A673 (cell line): ENCODE measurements around the gene COL16A1. TPM values are rescaled to one million over a fixed set of nuclear protein-coding genes. Genes with fewer than 3 reads are reported as not detected.

Experiments used
- BruUV-seq: library from RNA; stranded (reverse); fragments of 400-500 nt; replicated peaks from 2 replicates; lab custom pipeline; 2021; lab: Mats Ljungman, UMichigan
- CTCF ChIA-PET: fragments of 300-600 bp; sonication (Branson Sonifier 250); formaldehyde crosslinking; loops from one replicate; lab custom pipeline; 2022; ENCODE audit warnings: antibody characterized with exemption; lab: Charles Lee
- POLR2A ChIA-PET: fragments of 300-600 bp; sonication (Branson Sonifier 250); formaldehyde crosslinking; loops from one replicate; lab custom pipeline; 2022; ENCODE audit warnings: antibody characterized with exemption; ENCODE audit not compliant: low non-redundant PET; lab: Charles Lee
- DNase-seq: peaks from one replicate; pipeline ENCODE4 v3.0.0-alpha.2; 2015; ENCODE audit warnings: low spot score
- H3K27ac ChIP-seq: fragments of 200-600 bp; sonication (generic); 2 replicates; pipeline ENCODE4 v1.5.1; 2016; ENCODE audit warnings: mixed run types, low read depth, mild to moderate bottlenecking, mixed read lengths, antibody characterized with exemption, low read length; ENCODE audit not compliant: poor library complexity, severe bottlenecking
- H3K27me3 ChIP-seq: fragments of 200-600 bp; sonication (generic); replicated peaks from 2 replicates; pipeline ENCODE4 v1.6.1; 2017; ENCODE audit warnings: mixed run types, low read depth, mild to moderate bottlenecking, mixed read lengths, antibody characterized with exemption, low read length; ENCODE audit not compliant: insufficient read depth, poor library complexity
- H3K36me3 ChIP-seq: fragments of 200-600 bp; sonication (generic); 2 replicates; pipeline ENCODE4 v1.6.1; 2016; ENCODE audit warnings: mixed run types, mild to moderate bottlenecking, mixed read lengths, antibody characterized with exemption, low read length; ENCODE audit not compliant: insufficient read depth, poor library complexity, severe bottlenecking
- H3K4me1 ChIP-seq: fragments of 200-600 bp; sonication (generic); 2 replicates; pipeline ENCODE4 v1.6.1; 2017; ENCODE audit warnings: mixed run types, mild to moderate bottlenecking, mixed read lengths, antibody characterized with exemption, low read length; ENCODE audit not compliant: insufficient read depth, poor library complexity, severe bottlenecking
- H3K4me3 ChIP-seq: fragments of 200-600 bp; sonication (generic); 2 replicates; pipeline ENCODE4 v1.5.1; 2016; ENCODE audit warnings: low read depth, mixed run types, mild to moderate bottlenecking, mixed read lengths, low read length; ENCODE audit not compliant: poor library complexity, severe bottlenecking
- H3K9me3 ChIP-seq: fragments of 200-600 bp; sonication (generic); 2 replicates; pipeline ENCODE4 v1.6.1; 2016; ENCODE audit warnings: mixed run types, low read depth, mild to moderate bottlenecking, mixed read lengths, antibody characterized with exemption, low read length; ENCODE audit not compliant: poor library complexity, severe bottlenecking
- CTCF ChIP-seq: fragments of 300-800, 200-600 bp; sonication (generic); conservative IDR thresholded peaks from 2 replicates; pipeline ENCODE4 v1.5.1; 2017; ENCODE audit warnings: low read depth, mild to moderate bottlenecking, antibody characterized with exemption, low read length, moderate library complexity, mixed read lengths
- EZH2 ChIP-seq: fragments of 200-600 bp; sonication (generic); IDR thresholded peaks from 2 replicates; pipeline ENCODE4 v1.6.1; 2017; ENCODE audit warnings: borderline replicate concordance, low read depth, mild to moderate bottlenecking, mixed read lengths, antibody characterized with exemption, low read length; ENCODE audit not compliant: poor library complexity, severe bottlenecking
- intact Hi-C: fragments of 100-400 bp; cut with micrococcal nuclease; formaldehyde crosslinking; loops from one replicate; pipeline ENCODE4 v1.10.0; 2022; ENCODE audit not compliant: unreplicated experiment
- total RNA-seq: library from RNA; stranded (reverse); gene quantifications from 2 replicates; pipeline ENCODE4 v1.2.3, GENCODE V29; 2021

COL16A1 gene
- total RNA-seq, 1 experiment from 2014 or later = 26.6 TPM

- intact Hi-C loops = no loop called here
- no peaks in the 10 kb centered on the region for H3K27me3 ChIP-seq
- BruUV-seq = no TSS peak
- no peaks in the 10 kb centered on the region for H3K9me3 ChIP-seq
- H3K36me3 ChIP-seq = no peaks in the 10 kb centered on the region
- ChIA-PET CTCF (interaction anchor here (1.7 kb wide), 1 partner anchor 66 kb away, joined by 5 read pairs; no protein-coding TSS in a partner anchor), POLR2A (no interaction called here)
- TF ChIP-seq CTCF (no peak), EZH2 (no peak)
- no peak overlapping the region for H3K4me3 ChIP-seq
- DNase-seq = no peak
- no peaks in the 10 kb centered on the region for H3K4me1 ChIP-seq
- H3K27ac ChIP-seq = no peak overlapping the region
Measured at GRCh38 chr1:31679091-31679490, 24.7 kb downstream of the COL16A1 start.

- H3K4me1 ChIP-seq = no peaks in the 10 kb centered on the region
- no peaks in the 10 kb centered on the region for H3K9me3 ChIP-seq
- intact Hi-C loops = no loop called here
- no peak overlapping the region for H3K4me3 ChIP-seq
- BruUV-seq = no TSS peak
- H3K36me3 ChIP-seq = no peaks in the 10 kb centered on the region
- CTCF ChIA-PET = interaction anchor here (1.7 kb wide), 1 partner anchor 67 kb away, joined by 5 read pairs; no protein-coding TSS in a partner anchor
- H3K27me3 ChIP-seq = no peaks in the 10 kb centered on the region
- H3K27ac ChIP-seq = no peak overlapping the region
- DNase-seq = no peak
- no peak for TF ChIP-seq EZH2
- TF ChIP-seq CTCF = no peak
- POLR2A ChIA-PET = no interaction called here
Measured at GRCh38 chr1:31678681-31679080, 25.1 kb downstream of the COL16A1 start.

- CTCF ChIA-PET = no interaction called here
- BruUV-seq = no TSS peak
- Histone ChIP-seq H3K4me3 (no peak overlapping the region), H3K9me3 (no peaks in the 10 kb centered on the region), H3K27ac (no peak overlapping the region), H3K36me3 (no peaks in the 10 kb centered on the region), H3K4me1 (no peaks in the 10 kb centered on the region), H3K27me3 (no peaks in the 10 kb centered on the region)
- POLR2A ChIA-PET = no interaction called here
- intact Hi-C loops = no loop called here
- TF ChIP-seq CTCF = no peak
- no peak for TF ChIP-seq EZH2
- DNase-seq = no peak
Measured at GRCh38 chr1:31677949-31678348, 25.9 kb downstream of the COL16A1 start.
